Measurements from ENCODE around the gene QARS1. TPM values are rescaled to one million over a fixed set of nuclear protein-coding genes. Genes with fewer than 3 reads are reported as not detected.

Gene QARS1
- total RNA-seq (2022; extraction: Qiagen RNA extraction; ENCODE audit: low read depth) = 124 to 161 TPM (median 149 TPM) in 5 replicates

DNA sequence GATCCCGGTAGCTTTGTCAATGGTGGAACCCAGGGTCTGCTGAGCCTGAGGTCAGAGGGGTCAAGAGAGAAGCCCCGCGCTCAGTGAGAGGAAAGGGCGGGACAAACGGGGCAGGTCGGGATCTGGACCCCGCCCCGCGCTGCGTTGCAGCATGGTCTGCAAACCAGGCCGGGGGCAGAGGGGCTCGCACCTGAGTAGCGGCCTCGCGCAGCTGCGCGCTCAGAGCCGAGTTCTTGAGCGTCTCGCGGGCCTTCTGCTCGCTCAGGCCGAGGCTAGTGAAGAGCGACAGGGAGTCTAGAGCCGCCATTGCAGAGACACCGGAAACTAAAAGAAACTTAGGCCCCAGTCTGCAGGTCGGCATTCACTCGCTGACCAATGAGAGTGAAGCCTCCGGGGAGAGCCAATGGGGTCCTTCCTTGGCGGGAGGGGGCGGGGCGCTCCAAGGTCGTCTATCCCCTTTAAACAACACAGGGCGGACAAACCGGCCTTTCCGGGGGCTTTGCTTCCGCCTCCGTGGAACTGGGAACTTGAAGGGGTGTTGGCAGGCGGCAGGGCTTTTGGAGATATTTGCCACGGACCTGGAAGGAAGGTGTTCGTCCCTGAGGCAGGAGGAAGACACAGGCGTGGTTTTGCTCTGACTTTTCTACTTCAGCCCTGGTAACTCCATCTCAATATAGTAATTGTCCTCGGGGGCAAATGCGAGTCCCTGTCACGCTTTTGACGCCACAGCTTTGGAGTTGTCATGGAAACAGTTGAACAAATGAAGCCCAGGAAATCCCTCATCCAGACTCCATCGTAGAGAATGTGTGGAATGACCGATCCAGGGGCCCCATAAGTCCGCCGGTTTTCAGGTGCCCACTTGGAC lies at the start of gene QARS1:
Gene QARS1, minus strand, starts transcription at position 331 of the 865 bp plus-strand sequence. Its CDS starts 24 bp downstream, at position 307.

DNA sequence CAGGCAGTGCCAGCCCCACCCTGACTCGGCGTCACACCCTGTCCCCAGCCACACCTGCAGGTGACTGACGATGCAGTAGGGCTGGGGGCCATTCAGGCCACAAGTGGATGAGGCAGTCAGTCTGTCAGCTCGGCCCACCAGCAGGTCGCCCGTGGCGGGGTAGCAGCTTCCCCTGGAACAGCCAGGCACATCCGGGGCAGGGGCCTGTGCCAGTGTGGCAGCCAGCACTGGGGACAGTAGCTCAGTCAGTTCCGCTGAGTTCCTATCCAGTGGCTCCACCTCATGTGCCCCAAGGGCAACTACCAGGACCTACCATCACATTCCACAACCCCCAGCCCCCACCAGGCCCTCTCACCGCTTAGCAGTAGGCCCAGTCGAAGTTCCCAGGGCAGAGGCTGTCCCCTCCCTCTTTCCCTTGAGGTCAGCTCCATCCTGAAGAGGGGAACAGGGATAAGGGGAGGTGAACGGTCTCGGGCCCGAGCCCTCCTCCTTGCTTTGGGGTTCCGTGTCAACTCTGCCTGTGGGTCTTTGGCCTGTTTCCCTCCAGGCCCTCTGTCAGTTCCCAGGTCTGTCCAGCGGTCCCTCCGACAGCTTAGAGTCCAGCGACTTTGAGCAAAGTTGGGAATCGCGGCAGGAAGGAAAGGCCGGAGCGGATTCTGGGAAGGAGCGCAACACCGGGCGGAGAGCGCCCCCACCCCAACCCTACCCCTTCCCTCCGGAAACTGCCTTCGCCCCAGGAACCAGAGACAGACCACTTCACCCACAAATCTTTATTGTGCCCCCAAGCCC lies 28.1 kb upstream of the QARS1 start, which contains the start of gene LAMB2:
Gene LAMB2, minus strand, starts transcription at position 614 of the 789 bp plus-strand sequence. Its CDS starts 183 bp downstream, at position 431.

DNA sequence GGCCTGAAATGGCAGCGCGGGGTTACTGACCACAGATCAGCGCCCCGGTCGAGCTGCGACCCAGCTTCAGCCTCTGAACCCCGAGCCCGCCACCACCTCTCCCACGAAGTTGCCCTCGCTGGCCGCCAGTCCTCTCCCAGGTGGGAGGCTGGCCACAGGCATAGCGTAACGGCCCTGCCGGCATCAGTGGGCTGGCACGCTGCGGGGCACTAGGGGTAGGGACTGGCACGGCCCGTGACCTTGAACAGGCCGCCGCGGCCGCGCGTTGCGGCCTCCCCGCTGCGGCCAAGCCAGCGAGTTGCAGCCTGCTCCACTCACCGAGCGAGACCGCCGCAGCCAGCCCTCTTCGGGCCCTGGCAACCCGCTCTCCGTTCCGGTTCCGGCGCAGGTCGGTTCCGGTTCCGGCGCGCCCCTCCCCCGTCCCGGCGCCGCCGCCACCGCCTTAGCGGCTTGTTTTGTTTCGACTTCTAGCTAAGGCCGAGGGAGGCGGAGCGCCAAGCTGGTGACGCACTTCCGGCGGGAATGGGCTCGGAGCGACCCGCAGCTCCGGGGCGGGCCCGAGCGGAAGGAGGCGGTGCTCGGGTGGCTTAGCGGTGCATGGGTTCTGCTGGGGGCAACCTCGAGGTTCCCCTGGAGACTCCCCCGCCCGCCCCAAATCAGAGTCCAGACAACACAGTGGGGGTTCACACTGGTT lies 16.0 kb upstream of the QARS1 start, which contains the start of gene USP19:
Gene USP19, minus strand, starts transcription at position 386 of the 694 bp plus-strand sequence. CDS start 1,678 bp downstream, outside the sequence.

DNA sequence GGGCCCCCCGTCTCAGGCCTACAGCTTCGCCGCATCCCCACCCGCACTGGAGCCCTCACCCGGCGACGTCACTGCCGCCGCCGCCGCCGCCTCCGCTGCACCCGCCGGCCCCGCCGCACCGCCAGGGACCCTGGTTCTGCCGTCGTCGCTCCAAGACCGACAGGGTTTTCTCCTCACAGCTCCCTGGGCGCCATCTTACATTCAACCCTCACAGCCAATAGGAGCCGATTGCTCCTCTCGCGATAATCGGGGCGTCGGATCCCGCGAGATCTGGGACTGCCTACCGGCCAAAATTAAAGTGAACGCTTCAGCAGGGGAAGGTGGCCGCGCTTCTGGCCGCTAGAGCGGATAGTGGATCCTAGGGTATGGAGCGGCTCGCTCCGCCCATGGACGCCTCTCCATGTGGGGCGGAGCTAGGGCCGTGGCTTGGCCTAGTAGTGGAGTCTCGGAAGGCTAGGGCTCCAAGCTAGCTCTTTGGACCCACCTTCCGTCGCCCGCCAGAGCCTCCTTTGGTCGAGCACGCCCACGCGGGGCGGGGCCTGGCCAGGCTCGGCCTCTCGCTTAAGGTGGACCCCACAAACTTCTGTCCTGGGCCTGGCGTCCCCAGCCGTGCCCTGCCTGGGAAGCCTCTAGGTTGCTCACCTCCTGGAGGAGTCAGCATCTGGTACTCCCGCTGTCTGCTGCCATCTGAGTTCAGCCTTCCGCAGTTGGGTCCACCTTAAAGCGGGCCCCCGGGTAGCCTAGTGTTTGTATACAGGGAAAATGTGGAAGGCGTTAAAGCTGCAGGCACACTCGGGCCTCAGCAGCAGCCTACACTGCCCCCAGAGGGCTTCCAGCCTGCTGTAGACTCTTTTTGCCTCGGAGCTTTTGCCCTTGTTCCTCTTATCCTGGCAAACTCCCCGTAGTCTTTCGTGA lies 10.4 kb downstream of the QARS1 start, which contains the start of gene QRICH1:
Gene QRICH1, minus strand, starts transcription at position 219 of the 915 bp plus-strand sequence. CDS start 17,054 bp downstream, outside the sequence.

Other genes with a start within 250 kb of the QARS1 start
- 9.9 to 11.8 TPM (median 10.8 TPM) in 5 replicates for gene SLC25A20, start 205.9 kb downstream of the QARS1 start, total RNA-seq (2022; extraction: Qiagen RNA extraction; ENCODE audit: low read depth)
- gene ARIH2, start 185.9 kb downstream of the QARS1 start, total RNA-seq (2022; extraction: Qiagen RNA extraction; ENCODE audit: low read depth) = 58.2 to 64.1 TPM (median 62.6 TPM) in 5 replicates
- gene P4HTM, start 114.5 kb downstream of the QARS1 start, total RNA-seq (2022; extraction: Qiagen RNA extraction; ENCODE audit: low read depth) = 11.7 to 19.5 TPM (median 18.6 TPM) in 5 replicates
- 68.1 to 80.6 TPM (median 71.0 TPM) in 5 replicates for gene WDR6, start 97.4 kb downstream of the QARS1 start, total RNA-seq (2022; extraction: Qiagen RNA extraction; ENCODE audit: low read depth)
- gene DALRD3, start 86.2 kb downstream of the QARS1 start, total RNA-seq (2022; extraction: Qiagen RNA extraction; ENCODE audit: low read depth) = 16.7 to 25.0 TPM (median 24.7 TPM) in 5 replicates
- 50.1 to 90.6 TPM (median 82.5 TPM) in 5 replicates for gene NDUFAF3, start 82.6 kb downstream of the QARS1 start, total RNA-seq (2022; extraction: Qiagen RNA extraction; ENCODE audit: low read depth)
- gene IMPDH2, start 75.4 kb downstream of the QARS1 start, total RNA-seq (2022; extraction: Qiagen RNA extraction; ENCODE audit: low read depth) = 154 to 174 TPM (median 168 TPM) in 5 replicates
- 37.3 to 42.6 TPM (median 38.8 TPM) in 5 replicates for gene QRICH1, start 10.7 kb downstream of the QARS1 start, total RNA-seq (2022; extraction: Qiagen RNA extraction; ENCODE audit: low read depth)
- 20.0 to 26.9 TPM (median 23.7 TPM) in 5 replicates for gene USP19, start 16.1 kb upstream of the QARS1 start, total RNA-seq (2022; extraction: Qiagen RNA extraction; ENCODE audit: low read depth)
- 75.5 to 100.0 TPM (median 84.8 TPM) in 5 replicates for gene LAMB2, start 28.3 kb upstream of the QARS1 start, total RNA-seq (2022; extraction: Qiagen RNA extraction; ENCODE audit: low read depth)
- 10.1 to 17.1 TPM (median 13.0 TPM) in 5 replicates for gene CCDC71, start 61.6 kb upstream of the QARS1 start, total RNA-seq (2022; extraction: Qiagen RNA extraction; ENCODE audit: low read depth)
- 4.1 to 5.5 TPM (median 4.5 TPM) in 5 replicates for gene KLHDC8B, start 66.8 kb upstream of the QARS1 start, total RNA-seq (2022; extraction: Qiagen RNA extraction; ENCODE audit: low read depth)
- 1.8 to 2.6 TPM (median 2.3 TPM) in 5 replicates for gene C3orf62, start 172.5 kb upstream of the QARS1 start, total RNA-seq (2022; extraction: Qiagen RNA extraction; ENCODE audit: low read depth)
- 11.3 to 14.8 TPM (median 13.9 TPM) in 5 replicates for gene USP4, start 235.3 kb upstream of the QARS1 start, total RNA-seq (2022; extraction: Qiagen RNA extraction; ENCODE audit: low read depth)

Data from A549 treated with CpdA at 1 μM for 4 hours (cell line).